GM21390 (cell line): ENCODE measurements around the gene DOCK6.

Source experiments
- ATAC-seq: cut with Tn5 transposase; IDR thresholded peaks from one replicate; pipeline ENCODE4 v1.9.1; 2021; ENCODE audit not compliant: unreplicated experiment

DOCK6 gene

DNA sequence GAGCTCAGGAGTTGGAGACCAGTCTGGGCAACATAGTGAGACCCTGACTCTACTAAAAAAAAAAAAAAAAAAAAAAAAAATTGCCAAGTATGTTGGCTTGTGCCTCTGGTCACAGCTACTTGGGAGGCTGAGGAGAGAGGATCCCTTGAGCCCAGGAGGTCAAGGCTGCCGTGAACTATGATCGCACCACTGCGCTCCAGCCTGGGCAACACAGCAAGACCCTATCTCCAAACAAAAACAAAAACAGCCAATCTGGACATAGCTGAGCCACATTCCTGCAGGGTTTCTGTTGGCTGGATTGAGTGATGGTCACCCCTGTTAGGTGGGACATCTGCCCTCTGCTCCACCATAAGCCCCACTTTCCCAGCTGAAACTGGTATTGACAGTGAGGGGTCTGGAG, 36.5 kb downstream of the DOCK6 start:
- no peak for ATAC-seq

DNA sequence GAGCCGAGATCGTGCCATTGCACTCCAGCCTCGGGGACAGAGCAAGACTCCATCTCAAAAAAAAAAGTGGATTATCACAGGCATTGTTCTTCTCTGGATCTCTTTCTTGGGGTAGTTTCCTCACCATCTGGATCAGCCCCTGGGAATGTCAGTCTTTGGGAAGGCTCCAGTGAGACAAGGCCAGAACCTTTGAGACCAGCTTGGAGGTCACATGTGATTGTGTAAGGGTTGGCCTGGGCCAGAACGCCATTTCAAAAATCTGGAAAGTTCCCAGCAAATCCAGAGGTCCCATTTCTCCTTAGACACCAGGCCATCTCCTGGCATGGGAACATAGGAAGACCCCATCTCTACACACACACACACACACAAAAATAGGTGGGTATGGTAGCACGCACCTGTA, 37.2 kb downstream of the DOCK6 start:
- ATAC-seq, result no peak

DNA sequence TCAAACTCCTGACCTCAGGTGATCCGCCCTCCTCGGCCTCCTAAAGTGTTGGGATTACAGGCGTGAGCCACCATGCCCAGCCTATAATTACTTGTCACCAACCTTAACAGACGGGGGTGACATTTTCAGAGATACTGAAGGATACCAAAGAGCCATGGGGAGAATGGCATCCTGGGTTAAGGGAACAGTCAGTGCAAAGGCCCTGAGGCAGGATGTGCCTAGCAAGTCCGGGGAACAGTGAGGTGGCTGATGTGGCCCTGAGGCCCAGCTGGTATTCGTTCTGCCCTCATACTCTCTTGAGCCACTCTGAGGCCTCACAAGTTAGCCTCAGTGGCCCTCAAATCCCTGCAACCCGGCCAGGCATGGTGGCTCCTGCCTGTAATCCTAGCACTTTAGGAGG, 37.9 kb downstream of the DOCK6 start:
- ATAC-seq, result no peak

DNA sequence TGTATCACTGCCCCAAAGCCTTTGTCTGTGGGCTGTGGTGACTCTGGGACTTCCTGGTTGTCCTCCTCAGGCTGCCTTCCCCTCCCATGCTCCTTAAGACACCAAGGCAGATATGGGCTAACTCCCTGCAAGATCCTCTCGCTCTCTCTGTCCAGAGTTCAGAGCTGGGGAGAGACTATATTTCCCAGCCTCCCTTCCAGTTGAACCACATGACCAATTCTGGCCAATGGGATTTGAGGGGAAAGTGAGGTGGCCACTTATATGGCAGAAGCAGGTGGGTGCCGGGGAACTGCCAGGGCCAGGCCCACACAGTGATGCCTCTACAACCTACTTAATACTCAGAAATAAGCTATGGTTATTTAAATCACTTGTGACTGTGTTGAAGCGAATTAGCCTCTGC, 39.1 kb downstream of the DOCK6 start:
- ATAC-seq, result no peak

DNA sequence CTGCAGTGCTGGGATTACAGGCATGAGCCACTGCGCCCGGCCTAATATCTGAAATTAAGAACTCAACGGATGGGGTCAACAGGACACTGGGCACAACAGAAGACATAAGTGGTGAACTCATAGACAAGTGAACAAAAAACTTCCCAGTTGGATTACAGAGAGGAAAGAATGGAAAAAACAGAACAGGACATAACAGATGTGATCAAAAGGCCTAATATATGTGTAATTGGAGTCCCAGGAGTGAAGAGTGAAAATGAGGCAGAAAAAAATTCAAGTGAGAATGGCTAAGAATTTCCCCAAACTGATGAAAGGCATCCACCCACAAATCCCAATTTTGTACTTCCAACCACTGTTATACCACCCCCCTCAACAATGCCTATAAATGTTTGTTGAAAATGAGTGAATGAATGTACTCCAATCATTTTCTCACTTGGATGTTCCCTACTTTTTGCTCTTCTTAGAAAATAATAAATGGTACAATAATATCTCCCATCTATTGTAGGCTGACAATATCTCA, 41.2 kb downstream of the DOCK6 start:
- no peak for ATAC-seq

DNA sequence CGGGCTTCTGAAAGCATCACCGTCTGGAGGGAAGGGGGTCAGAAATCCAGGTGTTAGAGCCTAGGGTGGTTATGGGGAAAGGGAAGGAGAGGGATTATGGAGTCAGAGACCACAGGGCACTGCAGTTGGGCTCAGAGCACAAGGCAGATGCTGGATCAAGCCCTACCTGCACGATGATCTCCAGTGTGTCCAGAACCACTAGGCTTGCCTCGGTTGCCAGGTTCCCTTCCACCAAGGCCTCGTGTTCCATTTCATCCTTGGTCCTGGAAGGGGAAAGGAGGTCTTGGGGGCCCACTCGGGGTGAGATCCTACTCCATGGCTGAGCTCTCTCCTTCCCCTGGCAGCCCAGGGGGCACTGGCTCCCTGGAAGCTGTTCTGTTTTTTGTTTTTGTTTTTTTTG, 47.9 kb downstream of the DOCK6 start:
- no peak for ATAC-seq

DNA sequence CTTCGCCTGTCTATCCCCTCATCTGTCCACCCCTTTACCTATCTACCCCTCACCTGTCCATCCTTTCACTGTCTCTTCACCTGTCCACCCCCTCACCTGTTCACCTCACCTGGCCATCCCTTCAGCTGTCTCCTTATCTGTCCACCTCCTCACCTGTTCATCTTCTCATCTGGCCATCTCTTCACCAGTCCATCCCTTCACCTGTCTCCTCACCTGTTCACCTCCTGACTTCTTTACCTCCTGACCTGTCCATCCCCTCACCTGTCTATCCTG, 51.7 kb downstream of the DOCK6 start:
- ATAC-seq, result no peak

DNA sequence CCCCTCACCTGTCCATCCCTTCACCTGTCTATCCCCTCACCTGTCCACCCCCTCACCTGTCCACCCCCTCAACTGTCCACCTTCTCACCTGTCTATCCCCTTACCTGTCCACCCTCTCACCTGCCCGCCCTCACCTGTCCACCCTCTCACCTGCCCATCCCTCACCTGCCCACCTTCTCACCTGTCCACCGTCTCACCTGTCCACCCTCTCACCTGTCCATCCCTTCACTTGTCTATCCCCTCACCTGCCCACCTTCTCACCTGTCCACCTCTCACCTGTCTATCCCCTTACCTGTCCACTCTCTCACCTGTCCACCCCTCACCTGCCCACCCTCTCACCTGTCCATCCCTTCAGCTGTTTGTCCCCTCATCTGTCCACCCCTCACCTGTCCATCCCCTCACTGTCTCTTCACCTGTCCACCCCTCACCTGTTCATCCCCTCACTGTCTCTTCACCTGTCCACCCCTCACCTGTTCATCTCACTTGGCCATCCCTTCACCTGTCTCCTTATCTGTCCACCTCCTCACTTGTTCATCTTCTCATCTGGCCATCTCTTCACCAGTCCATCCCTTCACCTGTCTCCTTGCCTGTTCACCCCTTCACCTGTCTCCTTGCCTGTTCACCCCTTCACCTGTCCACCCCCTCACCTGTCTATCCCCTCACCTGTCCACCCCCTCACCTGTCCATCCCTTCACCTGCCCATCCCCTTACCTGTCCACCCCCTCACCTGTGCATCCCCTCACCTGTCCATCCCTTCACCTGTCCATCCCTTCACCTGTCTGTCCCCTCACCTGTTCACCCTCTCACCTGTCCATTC, 52.3 kb downstream of the DOCK6 start:
- no peak for ATAC-seq

DNA sequence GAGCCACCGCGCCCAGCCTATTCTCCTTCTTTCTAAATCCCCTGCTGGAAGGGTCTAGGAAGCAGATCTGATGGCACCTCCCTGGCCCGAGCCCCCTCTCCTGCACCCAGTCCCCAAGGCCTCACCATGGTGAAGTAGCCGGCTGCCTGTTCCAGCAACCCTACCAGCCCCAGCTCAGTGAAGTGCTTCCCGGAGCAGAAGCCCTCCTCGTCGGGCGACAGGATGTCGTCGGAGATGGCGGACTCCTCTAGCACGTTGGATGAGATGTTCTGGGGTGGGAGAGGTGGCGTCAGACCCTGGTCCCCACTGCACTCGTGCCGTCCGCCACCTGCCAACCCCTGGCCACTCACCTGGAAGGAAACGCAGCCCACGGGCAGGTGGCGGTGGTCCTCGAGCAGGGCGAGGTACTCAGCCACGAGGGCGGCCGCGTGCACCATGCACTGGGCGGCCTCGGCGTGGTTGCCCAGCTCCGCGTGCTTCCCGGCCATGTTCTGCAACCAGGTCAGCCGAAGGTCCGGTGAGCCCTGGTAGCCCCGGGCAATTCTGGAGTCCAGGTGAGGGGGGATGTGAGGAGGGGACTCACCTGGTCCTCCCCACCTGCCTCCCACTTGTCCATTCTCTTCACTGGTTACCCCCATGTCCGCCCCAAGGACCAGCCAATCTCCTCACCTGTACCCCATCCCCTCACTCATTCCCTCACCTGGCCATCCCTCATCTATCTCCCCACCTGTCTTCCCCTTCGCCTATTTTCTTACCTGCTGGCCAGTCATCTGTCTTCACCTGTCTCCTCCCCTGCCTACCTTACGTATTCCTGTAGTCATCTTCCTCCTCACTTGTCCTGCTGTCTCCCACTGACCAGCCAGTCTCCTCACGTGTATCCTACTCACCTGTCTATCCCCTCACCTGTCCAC, 53.5 kb downstream of the DOCK6 start:
- ATAC-seq, result no peak

DNA sequence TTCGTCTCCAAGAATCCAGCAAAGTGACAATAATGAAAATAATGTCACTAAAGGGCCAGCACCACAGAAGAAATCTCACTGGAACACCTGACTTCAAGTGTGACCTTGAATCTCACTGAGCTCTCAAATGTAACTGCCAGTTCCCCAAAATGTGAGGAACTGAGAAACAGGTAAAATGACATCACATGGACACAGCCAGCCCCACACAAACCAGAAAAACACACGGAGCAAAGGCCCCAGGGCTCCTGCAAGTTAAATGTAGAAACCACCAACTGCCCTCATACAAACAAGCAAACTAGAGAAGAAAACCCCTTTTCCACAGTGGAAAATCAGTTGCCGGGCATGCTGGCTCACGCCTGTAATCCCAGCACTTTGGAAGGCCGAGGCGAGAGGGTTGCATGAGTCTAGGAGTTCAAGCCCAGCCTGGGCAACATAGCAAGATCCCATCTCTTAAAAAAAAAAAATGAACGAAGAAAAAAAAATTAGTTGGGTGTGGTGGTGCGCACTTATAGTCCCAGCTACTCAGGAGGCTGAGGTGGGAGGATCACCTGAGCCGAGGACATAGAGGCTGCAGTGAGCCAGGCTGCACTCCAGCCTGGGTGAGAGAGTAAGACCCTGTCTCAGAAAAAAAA, 56.3 kb downstream of the DOCK6 start:
- no peak for ATAC-seq

DNA sequence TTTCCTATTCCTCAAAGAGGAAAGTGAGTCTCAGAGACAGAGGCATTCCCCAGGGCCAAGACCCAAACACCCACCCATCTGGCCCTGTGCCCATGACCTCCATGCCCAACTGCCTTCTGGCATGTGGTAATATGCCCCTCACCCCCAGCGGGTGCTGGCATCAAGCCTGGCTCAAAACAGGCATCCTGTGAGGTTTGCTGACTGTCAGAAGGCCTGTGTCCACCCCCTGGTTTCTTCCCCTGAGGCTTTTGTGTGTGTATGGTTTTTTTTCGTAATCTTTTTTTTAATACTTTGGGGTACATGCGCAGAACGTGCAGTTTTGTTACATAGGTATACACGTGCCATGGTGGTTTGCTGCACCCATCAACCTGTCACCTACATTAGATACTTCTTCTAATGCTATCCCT, 57.4 kb downstream of the DOCK6 start:
- ATAC-seq, result no peak

DNA sequence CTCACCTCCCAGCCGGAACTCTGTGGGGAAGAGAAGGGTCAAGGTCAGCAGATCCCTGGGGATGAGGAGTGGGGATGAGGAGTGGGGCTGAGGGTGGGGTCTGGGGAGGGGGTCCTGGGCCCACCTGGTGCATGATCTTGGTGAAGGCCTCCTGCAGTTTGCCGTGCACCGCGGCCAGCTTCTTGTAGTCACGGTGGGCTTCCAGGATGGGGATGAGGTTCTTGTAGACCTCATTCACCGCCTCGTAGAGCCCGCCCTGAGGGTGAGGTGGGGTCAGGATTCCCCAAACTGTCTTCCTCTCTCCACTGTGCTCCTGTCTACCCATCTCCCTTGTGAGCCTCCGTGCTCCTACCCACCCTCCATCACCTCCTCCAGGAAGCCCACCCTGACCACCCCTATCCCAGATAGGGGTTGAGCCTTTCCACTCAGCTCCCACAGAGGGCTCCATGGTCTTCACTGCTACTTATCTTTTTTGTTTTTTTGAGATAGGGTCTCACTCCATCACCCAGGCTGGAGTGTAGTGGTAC, 58.2 kb downstream of the DOCK6 start:
- ATAC-seq, result no peak

DNA sequence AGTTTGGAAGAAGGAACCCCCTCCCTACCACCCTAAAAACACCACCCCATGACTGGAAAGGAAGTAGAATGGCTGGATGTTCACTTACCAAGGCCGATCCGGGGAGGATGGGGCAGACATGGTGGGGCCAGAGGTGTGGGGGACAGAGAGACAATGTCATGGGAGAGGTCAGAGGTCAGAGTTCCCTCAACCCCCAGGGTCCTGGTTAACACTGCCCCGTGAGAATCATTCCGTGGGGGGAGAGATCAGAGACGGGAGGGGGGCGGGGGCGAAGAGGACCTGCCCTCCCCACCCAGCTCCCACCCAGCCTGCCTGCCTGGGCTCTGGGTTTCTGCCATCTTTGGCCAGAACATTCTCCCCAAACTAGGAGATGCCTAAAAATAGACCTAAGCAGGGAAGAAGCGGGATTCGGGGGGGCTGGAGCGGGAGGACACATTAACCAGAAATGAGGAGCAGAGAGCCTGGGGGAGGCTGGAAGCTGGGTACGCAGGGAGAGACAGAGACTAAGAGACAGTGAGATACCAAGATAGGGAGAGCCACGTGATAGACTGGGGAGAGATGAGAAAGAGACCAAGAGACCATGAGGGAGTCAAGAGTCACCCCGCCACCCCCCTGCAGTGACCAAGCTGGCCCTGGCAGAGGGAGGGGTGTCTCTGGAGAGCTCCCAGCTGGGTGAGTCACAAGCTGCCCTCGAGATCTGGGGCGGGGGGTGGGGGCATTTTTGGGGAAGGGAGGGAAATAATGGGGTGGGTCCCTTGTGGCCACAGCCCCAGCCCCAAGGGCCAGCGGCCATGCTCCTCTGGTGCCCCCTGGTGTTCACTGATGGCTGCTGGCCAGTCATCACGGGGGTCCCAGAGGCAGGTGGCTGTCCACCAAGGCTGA, 58.9 kb downstream of the DOCK6 start:
- no peak for ATAC-seq

DNA sequence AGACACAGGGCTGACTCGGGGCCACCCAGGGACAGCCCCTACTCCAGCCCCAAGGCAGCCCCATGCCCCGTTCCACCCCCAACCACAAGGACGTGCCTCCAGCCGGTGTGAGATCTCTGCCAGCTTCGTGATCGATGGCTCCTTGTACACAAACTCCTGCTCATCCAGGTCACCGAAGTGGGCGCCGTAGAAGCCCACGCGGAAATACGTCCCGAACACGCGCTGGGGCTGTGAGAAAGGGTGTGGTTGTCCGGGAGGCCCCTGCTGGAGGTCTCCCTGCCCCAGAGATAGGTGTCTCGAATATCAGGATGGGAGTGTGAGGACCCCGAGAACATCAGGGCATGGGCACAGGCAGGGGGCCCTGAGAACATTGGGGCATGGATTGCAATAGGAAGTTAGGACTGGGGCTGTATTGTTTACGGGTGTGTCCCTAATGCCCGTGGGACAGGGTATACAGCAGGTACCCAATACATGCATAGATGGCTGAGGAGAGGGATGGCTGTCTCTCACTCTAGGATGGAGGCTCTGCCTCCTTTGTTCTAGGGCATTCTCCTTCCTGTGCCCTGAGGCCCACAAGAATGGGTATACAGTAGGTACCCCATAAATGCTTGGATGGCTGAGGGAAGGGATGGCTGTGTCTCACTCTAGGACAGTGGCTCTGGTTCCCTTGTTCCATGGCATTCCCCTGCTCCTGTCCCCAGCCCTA, 59.7 kb downstream of the DOCK6 start:
- ATAC-seq, result no peak

DNA sequence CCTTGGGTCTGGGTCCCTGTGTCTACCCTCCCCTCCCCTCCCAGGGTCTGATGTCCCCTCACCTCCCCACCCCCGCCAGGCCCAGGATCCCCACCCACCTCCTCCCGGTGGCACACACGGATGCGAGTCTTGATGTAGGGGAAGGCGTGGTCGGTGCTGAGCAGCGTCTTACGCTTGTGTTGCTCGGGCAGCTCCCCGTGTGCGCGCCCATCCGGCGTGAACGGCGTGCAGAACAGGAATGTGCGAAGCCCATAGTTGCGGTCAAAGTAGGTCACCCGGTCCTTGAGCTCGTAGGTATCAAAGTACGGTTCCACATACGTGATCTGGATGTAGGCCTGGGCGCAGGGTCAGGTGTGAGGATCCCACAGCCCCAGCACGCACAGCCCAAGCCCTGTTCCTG, 60.5 kb downstream of the DOCK6 start:
- ATAC-seq, result no peak

DNA sequence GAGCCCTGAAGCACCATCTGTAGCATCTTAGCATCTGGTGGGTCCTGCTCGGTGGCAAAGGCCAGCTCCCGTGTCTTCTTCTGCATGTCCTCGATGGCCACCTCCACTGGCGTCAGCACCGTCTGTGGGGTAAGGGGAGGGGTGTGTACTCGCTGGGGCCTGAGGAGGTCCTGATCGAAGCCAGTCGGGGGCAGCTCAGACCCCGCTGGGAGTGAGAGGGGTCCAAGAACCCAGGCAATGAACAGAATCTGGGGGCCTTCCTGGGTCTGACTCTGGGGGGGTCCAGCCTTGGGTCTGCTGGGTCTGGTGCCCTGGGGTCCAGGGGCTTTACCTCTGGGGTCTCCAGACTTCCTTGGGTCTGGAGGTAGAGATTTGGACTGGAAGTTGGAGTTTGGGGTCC, 61.4 kb downstream of the DOCK6 start:
- no peak for ATAC-seq

DNA sequence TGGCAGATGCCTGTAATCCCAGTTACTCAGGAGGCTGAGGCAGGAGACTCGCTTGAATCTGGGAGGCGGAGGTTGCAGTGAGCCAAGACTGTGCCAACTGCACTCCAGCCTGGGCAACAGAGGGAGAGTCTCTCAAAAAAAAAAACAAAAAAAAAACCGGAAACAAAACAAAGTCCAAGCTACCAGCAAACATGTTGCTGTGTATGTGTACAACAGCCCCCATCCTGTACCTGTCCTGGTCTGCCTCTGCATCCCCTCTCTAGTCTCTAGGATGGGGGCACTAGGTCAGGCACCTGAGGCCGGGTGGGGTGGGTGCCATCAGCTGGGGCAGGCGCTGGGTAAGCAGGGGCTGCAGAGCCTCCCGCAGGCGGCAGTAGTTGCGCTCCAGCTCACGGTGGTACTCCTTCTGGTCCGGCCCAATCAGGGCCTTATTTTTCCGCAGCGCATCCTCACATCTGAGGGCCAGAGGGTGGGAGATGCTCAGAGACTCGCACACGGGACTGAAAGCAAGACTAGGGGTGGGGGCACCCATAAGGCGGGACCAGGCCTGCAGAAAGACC, 62.2 kb downstream of the DOCK6 start:
- no peak for ATAC-seq

DNA sequence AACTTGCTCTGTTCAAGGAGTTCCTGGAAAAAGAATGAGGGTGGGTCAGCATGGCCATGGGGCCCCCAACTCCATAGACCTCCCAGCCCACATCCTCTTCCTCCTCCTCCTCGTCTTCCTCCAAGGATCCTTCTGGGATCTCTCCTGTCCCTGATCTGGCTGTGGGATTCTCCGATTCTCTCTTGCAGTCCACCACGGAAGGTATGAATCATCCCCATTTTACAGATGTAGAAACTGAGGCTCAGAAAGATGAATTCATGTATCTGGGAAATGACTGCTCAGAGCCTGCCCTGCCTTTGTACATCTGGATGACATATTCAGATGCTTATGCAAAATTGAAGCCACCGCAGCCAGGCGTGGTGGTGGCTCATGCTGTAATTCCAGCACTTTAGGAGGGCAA, 62.8 kb downstream of the DOCK6 start:
- ATAC-seq, result no peak

DNA sequence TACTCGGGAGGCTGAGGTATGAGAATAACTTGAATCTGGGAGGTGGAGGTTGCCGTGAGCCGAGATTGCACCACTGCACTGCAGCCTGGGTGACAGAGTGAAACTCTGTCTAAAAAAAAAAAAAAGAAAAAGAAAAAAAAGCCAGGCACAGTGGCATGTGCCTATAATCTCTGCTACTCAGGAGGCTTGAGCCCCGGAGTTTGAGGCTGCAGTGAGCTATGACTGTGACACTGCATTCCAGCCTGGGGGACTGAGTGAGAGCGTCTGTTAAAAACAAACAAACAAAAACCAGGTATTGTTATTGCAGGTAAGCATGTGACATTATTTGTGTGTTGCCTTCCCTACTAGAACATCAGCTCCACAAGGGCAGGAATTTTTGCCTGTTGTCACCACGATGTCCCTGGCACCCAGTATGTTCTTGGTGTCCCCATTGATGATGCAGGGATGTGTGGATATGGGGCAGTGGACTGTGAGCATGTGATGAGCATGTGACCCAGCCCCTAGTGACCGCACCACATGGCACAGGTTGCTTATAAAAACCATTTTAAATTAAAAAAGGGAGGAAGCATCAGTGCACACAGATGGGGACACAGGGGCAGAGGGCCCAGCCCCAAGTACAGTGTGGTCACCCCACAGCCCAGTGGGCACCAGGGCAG, 63.4 kb downstream of the DOCK6 start:
- no peak for ATAC-seq
